ENCODE results near the gene PREX1. TPM values are rescaled to one million over a fixed set of nuclear protein-coding genes. Genes with fewer than 3 reads are reported as not detected.

The PREX1 gene
- total and polyA plus RNA-seq, 2 donors (not counting 3 experiments of a cell fraction or from before 2014, with no cell fraction given): 51.3 to 72.9 TPM

GRCh38 chr20:48777821-48778220, 50.0 kb downstream of the PREX1 start:
- Histone ChIP-seq H3K79me2 (ENCODE audit: control insufficient read depth, insufficient read depth, low read length) (peaks cover 97% of the 10 kb centered on the region), H3K4me3 (replicated peaks in 1 of 3; ENCODE audit: insufficient read depth in 1 of 3, low read depth in 1 of 3, low read length in 3 of 3) (no peak overlapping the region), H3K4me1 (ENCODE audit: control insufficient read depth, extremely low read depth, insufficient read depth, low read length) (no peaks in the 10 kb centered on the region), H3K9me1 (replicated peaks; ENCODE audit: control insufficient read depth, extremely low read depth, insufficient read depth, low read length) (no peaks in the 10 kb centered on the region), H3K27ac (ENCODE audit: insufficient read depth, low read depth, low read length) (no peak overlapping the region), H3K27me3 (ENCODE audit: control insufficient read depth in 2 of 2, insufficient read depth in 2 of 2, low read length in 2 of 2) (no peaks in the 10 kb centered on the region), H4K20me1 (replicated peaks; ENCODE audit: control insufficient read depth, extremely low read depth, insufficient read depth, low read length) (peaks cover 10% of the 10 kb centered on the region), H3K36me3 (ENCODE audit: control insufficient read depth in 2 of 2, extremely low read depth in 1 of 2, insufficient read depth in 2 of 2, low read length in 2 of 2) (no peaks in the 10 kb centered on the region), H3K9me3 (replicated peaks; ENCODE audit: control insufficient read depth, insufficient read depth, low read length) (no peaks in the 10 kb centered on the region), H2AFZ (ENCODE audit: low read depth, low read length) (no peak overlapping the region), H3K4me2 (ENCODE audit: insufficient read depth, low read length) (no peak overlapping the region), H3K9ac (replicated peaks; ENCODE audit: extremely low read depth, insufficient read depth, low read length) (no peak overlapping the region)
- CTCF ChIA-PET: interaction anchor here (0.8 kb wide), 1 partner anchor 66 kb away, joined by 3 read pairs; no protein-coding TSS in a partner anchor
- intact Hi-C loops (cut with micrococcal nuclease): no loop called here
- no TSS peak for BruUV-seq (replicated peaks)
- TF ChIP-seq EZH2 (IDR thresholded peaks at IDR 0.05; ENCODE audit: borderline replicate concordance, low read depth, low read length, severe bottlenecking): no peak
- no peak for TF ChIP-seq MYC (IDR thresholded peaks at IDR 0.05; ENCODE audit: low read depth, low read length)
- no peak for TF ChIP-seq GATA2 (IDR thresholded peaks at IDR 0.05; ENCODE audit: insufficient read depth, insufficient read length, low read depth, low read length)
- POLR2A ChIA-PET: no interaction called here
- dilution Hi-C loops (cut with MboI; ENCODE audit: extremely low pct_ligation_motif_present, low sequenced_read_pairs): no loop called here
- DNase-seq (ENCODE audit: low read depth, low spot score) (no peak), FAIRE-seq (no peak)

GRCh38 chr20:48777005-48777404, 50.8 kb downstream of the PREX1 start:
- H3K27me3 ChIP-seq (ENCODE audit: control insufficient read depth in 2 of 2, insufficient read depth in 2 of 2, low read length in 2 of 2): no peaks in the 10 kb centered on the region
- no TSS peak for BruUV-seq (replicated peaks)
- TF ChIP-seq FOS (IDR thresholded peaks at IDR 0.05; ENCODE audit: borderline replicate concordance, insufficient read depth, low read length) (no peak), GATA2 (IDR thresholded peaks at IDR 0.05; ENCODE audit: insufficient read depth, insufficient read length, low read depth, low read length) (no peak), POLR2A (IDR thresholded peaks at IDR 0.05; ENCODE audit: low read depth, low read length) (no peak), JUN (IDR thresholded peaks at IDR 0.05; ENCODE audit: borderline replicate concordance, insufficient read depth, insufficient read length, low read depth) (no peak), POLR2AphosphoS5 (IDR thresholded peaks at IDR 0.05; ENCODE audit: insufficient read depth, low read depth, low read length) (no peak), MYC (IDR thresholded peaks at IDR 0.05; ENCODE audit: low read depth, low read length) (no peak), CTCF (IDR thresholded peaks at IDR 0.05; ENCODE audit: extremely low read depth in 1 of 2, insufficient read depth in 1 of 2, low read depth in 1 of 2, low read length in 2 of 2) (no peak), EZH2 (IDR thresholded peaks at IDR 0.05; ENCODE audit: borderline replicate concordance, low read depth, low read length, severe bottlenecking) (no peak)
- TF ChIP-seq, protein P1, sequence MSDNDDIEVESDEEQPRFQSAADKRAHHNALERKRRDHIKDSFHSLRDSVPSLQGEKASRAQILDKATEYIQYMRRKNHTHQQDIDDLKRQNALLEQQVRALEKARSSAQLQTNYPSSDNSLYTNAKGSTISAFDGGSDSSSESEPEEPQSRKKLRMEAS (IDR thresholded peaks at IDR 0.05; ENCODE audit: insufficient read depth, insufficient read length): no peak
- H3K4me3 ChIP-seq (replicated peaks in 1 of 3; ENCODE audit: insufficient read depth in 1 of 3, low read depth in 1 of 3, low read length in 3 of 3): no peak overlapping the region
- H3K79me2 ChIP-seq (ENCODE audit: control insufficient read depth, insufficient read depth, low read length): peaks cover 96% of the 10 kb centered on the region
- H3K9me1 ChIP-seq (replicated peaks; ENCODE audit: control insufficient read depth, extremely low read depth, insufficient read depth, low read length): no peaks in the 10 kb centered on the region
- H3K27ac ChIP-seq (ENCODE audit: insufficient read depth, low read depth, low read length): no peak overlapping the region
- peaks cover 5% of the 10 kb centered on the region for H3K4me1 ChIP-seq (ENCODE audit: control insufficient read depth, extremely low read depth, insufficient read depth, low read length)
- H3K4me2 ChIP-seq (ENCODE audit: insufficient read depth, low read length): no peak overlapping the region
- dilution Hi-C loops (cut with MboI; ENCODE audit: extremely low pct_ligation_motif_present, low sequenced_read_pairs): no loop called here
- no peaks in the 10 kb centered on the region for H3K9me3 ChIP-seq (replicated peaks; ENCODE audit: control insufficient read depth, insufficient read depth, low read length)
- peaks cover 10% of the 10 kb centered on the region for H4K20me1 ChIP-seq (replicated peaks; ENCODE audit: control insufficient read depth, extremely low read depth, insufficient read depth, low read length)
- no peak overlapping the region for H2AFZ ChIP-seq (ENCODE audit: low read depth, low read length)
- ChIA-PET POLR2A (no interaction called here), CTCF (no interaction called here)
- H3K9ac ChIP-seq (replicated peaks; ENCODE audit: extremely low read depth, insufficient read depth, low read length): no peak overlapping the region
- H3K36me3 ChIP-seq (ENCODE audit: control insufficient read depth in 2 of 2, extremely low read depth in 1 of 2, insufficient read depth in 2 of 2, low read length in 2 of 2): no peaks in the 10 kb centered on the region
- DNase-seq (ENCODE audit: low read depth, low spot score) (no peak), FAIRE-seq (no peak)
- intact Hi-C loops (cut with micrococcal nuclease): no loop called here
